Hematopoietic multipotent progenitor cell treated with erythropoietin and hydrocortisone succinate and interleukin-3 and kit ligand, for 17 days (in vitro differentiated cells): ENCODE data around the gene PLXND1.

Experiments used
- DNase-seq: peaks from one replicate; pipeline ENCODE4 v3.0.0-alpha.2; 2015; ENCODE audit warnings: low spot score

The PLXND1 gene

GRCh38 chr3:129628169-129628522, 21.7 kb upstream of the PLXND1 start:
- DNase-seq, result no peak

DNA sequence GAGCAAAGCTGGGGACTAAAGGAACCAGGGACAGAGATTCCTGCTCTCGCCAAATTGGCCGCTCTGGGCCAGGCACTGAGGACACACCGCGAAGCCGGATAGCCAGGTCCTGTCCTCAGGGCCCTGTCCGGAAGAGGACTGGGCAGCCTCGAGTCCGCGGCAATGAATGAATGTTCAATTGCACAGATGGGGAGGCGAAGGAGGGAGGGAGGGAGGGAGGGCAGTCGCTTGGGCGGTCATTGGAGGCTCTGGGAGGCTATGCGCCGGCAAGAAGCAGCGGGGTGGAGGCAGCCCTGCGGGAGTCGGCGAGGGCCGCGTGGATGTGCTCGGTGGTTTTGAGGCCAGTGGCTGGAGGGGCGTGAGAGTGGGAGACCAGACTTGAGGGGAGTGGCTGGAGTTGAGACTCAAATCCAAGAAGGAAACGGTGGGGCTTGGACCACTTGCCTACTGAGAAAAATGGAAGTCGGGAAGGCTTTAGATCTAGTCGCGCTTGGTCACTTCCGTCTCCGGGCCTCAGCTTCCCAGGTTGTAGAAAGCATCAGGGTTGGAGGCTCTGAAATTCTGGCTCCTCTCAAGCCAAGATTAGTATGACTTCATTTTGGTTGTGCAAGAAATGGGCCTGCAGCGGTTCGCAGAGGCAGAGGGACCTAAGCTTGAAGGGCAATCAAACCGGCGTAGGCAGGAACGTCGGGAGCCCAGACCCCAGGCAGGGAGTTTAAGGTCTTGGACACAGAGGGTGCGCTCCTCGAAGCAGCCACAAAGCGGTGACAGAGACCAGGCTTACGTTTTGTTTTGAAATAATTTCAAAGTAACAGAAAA, 21.1 kb upstream of the PLXND1 start:
- peak; percentile 29 for DNase-seq

DNA sequence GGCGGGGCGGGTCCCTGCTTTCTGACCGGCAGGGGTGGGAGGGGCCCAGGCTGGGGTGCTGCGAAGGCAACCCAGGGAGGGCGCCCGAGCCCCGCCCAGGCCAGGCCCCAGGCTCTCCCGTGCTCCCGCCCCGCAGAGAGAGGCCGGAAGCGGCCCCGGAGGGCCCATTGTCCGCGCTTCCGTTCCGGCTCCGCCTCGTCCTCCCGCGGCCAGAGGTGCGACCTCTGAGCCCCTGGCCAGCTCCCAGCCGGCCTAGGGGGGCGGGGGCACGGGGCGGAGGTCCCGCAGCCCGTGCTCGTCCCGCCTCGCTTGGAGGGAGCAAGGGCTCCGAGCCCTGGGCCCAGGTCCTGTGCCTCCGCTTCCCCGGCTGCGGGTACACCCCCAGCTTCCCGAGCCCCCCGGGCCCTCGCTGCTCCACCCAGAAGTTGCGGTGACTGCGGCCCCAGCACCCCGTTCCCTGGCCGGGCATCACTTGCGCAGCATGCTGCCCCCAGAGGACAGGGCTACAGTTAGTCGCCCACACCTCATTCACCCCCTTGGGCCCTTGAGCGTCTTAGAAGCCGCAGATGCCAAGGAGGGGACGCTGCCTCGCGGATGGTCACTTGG, 20.4 kb upstream of the PLXND1 start:
- peak; percentile 54 for DNase-seq

- DNase-seq, result no peak
These were observed 18.8 kb upstream of the PLXND1 start for GRCh38 chr3:129625072-129625874.

DNA sequence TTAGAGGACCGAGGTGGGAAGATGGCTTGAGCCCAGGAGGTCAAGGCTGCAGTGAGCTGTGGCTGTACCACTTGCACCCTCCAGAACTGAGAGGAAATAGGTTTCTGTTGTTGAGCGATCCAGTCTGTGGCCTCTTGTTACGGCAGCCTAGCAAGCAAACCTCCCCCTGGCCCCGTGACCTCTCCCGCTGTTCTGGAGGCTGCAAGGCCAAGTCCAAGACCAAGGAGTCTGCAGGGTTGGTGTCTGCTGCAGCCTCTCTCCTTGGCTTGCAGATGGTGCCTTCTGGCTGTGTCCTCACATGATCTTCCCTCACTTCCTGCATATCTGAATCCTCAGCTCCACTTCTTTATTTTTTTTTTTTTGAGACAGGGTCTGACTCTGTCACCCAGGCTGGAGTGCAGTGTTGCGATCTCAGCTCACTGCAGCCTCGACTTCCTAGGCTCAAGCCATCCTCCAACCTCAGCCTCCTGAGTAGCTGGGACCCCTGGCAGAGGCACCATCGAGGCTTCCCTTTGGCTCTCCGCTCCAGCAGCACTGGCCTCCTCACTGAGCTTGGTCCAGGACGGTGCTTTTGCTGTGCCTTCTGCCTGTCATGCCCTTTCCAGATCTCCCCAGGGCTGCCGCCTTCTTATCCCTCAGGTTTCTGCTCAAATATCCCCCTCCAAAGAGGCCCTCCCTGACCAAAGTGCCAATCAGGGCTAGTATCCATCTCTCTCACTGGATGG, 18.0 kb upstream of the PLXND1 start:
- no peak for DNase-seq

DNA sequence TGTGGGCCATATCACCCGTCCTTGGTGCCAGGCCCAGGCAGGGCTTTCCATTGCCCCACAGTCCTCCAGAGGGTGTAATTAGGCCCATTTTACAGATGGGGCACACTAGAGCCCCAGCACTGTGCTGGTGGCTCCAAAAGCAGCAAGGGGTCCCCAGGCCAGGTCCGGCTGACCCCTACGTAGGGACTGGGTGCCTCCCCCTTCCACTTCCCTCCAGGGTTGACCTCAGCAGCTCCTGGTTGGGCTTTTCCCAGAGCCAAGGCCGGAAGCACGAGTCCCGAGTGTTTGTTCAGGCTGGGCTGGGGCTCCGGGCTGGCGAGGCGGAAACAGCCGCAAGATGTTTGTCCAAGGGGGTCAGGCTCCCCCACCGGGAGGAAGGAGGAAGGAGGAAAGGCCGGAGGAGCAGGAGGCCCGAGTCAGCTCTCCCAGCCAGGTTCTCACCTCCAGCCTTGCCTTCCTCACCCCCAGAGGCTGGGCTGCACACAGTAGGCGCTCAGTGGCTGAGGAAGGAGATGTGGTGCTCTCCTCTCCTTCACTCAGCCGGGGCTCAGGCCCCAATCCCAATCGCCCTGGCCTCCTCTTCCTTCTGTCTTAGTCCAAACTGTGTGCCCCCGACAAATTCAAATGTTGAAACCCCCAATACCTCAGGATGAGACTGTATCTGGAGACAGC, 17.1 kb upstream of the PLXND1 start:
- DNase-seq, result no peak

- DNase-seq, result no peak
These were observed 16.5 kb upstream of the PLXND1 start for GRCh38 chr3:129622933-129623332.

GRCh38 chr3:129622226-129622874, 15.9 kb upstream of the PLXND1 start:
- no peak for DNase-seq

GRCh38 chr3:129621626-129622225, 15.2 kb upstream of the PLXND1 start:
- no peak for DNase-seq

DNA sequence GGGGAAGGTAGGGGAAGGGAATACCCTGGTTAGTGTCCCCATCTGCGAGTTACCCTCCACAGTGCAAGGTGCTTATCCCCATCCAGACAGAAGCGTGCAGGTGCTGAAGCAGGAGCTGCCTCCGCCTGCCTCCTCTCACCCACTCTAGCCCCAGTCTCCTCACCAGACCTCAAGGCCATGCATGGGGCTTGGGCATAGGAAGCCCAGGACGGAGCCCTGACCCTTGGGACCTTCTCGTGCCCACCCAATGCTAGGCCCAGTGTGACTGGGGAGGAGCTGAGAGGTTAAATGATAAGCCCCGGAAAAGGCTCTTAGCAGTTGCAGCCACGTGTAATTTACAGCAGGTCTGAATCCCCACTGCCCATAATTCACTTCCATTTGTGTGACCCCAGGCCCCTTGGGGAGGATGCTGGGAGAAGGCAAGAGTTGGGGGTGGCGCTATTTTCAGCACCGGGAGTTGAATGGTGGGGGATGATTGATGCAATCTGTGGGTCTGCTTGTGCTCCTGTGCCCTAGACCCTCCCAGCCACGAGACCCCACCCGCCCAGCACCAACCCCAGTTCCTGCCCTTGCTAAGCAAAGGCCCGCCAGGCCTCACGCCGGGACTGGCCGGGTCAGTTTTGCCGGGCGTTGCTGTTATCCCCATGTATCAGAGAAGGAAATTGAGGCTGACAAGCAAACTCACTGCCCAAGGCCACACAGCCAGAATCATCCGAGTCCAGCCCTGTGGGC, 14.5 kb upstream of the PLXND1 start:
- DNase-seq, result no peak

- no peak for DNase-seq
These were observed 13.3 kb upstream of the PLXND1 start for GRCh38 chr3:129619726-129620162.

DNA sequence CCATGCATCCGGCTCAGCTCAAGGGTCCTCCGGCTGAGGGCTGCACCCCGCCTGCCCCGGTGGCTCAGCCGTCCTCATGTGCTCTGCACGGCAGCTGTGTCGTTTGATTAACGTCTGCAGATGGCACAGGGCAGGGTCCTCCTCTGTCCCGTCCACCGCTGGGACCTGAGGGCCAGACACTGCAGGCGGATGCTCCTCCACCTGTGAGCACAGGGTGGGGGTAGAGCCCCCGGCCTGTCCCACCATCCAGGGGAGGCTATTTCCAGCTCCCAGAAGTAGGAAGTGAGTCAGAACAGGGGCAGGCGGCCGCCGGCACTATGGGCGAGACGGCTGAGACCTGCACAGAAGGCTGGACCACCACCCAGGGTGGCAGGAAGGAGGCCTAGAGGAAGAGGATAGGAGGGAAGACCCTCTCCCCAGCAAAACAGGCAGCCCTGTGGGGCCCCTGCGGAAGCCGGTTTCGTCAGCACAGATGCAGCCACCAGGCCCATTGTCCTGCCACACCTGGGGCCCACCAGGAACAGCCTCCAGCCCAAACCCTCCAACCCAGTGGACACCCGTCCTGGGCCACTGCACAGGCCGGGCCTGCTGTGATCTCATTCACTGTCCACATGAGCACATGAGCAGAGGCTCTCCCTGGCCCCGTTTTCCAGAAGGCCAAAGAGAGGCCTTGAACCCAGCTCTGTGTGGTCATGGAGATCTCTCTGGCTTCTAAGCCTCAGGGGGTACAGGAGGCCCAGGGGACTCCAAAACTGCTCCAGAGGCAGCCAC, 12.6 kb upstream of the PLXND1 start:
- no peak for DNase-seq

DNA sequence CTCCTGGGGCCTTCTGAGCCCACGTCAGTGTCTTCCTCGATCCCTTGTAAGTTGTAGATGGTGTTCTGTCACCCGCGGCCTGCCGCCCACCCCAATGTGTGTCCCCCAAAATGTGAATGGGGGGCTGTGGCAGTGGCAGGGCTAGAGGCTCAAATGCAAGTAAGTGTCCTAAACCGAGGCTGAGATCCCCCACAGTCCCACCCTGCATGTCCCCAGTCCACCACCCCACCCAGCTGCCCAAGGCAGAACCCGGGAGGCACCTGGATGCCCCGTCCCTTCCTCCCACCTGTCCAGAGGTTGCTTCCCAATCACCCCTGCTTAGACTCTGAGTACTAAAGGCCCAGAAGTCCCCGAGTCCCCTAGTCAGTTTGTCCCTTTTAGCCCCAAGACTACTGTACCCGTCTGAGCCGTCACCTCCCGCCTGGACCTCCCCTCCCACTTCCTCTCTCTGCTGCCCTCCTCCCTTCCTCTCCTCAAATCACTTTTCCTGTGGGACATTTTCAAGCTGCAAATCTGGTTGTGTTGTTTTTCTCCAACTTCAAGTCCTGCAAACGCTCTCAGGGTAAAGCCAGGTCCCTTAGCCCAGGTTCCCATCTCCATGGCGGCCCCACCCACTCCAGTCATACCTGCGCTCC, 11.8 kb upstream of the PLXND1 start:
- no peak for DNase-seq

DNA sequence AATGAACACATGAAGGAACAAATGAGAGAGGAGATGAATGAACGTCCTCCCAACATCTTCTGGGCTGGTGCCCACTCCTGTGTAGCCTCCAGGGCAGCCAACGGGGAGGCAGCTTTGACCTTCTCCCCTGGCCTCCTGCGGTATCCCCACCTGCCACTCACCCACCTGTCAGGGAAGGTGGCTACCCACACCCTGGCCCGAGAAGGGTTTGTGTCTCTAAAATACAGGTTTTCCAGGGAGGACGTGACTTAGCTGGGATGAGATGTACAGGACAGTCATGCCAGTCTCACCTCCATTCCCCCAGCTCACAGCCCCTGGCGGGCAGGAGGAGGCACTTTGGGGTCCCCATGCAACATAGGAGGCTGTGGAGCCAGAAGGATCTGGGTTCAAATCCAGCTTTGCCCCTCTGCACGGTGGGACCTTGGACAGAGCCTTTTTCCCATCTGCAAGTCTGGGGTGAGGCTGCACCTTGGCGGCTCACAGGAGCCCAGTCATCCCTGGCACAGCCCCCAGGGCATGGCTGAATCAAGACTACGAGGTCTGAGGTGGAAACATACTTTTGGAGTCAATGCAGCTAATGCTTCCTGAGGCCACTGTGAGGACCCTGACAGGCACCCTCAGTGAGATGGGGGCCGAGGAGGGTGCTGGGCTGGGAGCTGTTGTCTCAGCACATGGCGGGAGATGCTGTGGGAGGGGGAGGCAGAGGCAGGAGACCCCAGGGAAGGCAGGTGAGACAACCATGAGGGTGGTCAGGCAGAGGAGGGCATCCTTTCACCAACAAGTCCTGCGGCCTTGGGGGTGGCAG, 11.1 kb upstream of the PLXND1 start:
- DNase-seq, result no peak

DNA sequence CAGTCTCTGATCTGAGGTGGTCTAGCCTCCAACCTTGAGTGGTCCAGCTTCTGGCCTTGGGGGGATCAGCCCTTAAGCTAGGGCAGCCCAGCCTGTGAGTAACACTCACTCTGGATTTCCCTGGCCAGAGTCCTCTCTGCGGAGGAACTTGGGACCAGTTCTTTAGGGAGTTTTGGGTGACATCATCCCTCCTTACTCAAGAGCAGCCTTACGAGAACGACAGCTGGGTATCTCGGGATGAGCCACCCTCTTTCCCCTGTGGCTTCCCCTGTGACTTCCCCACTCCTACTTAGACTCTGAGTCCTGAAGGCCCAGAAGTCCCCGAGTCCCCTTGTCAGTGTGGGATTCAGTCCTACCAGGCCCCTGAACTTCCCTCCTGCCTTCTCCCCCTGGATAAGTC, 10.2 kb upstream of the PLXND1 start:
- DNase-seq, result no peak

GRCh38 chr3:129616291-129616690, 9.8 kb upstream of the PLXND1 start:
- no peak for DNase-seq

- no peak for DNase-seq
These were observed 9.3 kb upstream of the PLXND1 start for GRCh38 chr3:129615751-129616281.

GRCh38 chr3:129614927-129615363, 8.5 kb upstream of the PLXND1 start:
- DNase-seq, result peak; percentile 66
